GM12878 (cell line): Measurements from ENCODE around the gene GSTCD.

Source experiments
- CEBPB ChIP-seq, 2 experiments: fragments of 150-350 bp in 1 of 2; IDR thresholded peaks; 2 replicates each; pipeline ENCODE4 v1.6.1; 2012 to 2014; ENCODE audit warnings: low read depth in 2 of 2, low read length in 2 of 2, borderline replicate concordance in 1 of 2, inconsistent platforms in 1 of 2
- CREB1 ChIP-seq: IDR thresholded peaks from 2 replicates; pipeline ENCODE4 v1.6.1; 2012; ENCODE audit warnings: low read depth, mild to moderate bottlenecking, inconsistent platforms
- CTCF ChIP-seq, 3 experiments: IDR thresholded peaks in 2 of 3; conservative IDR thresholded peaks in 1 of 3; 2 replicates each; pipeline ENCODE4 v1.5.1; 2011; ENCODE audit warnings: low read depth in 3 of 3, low read length in 3 of 3, mild to moderate bottlenecking in 3 of 3, control low read depth in 2 of 3, moderate library complexity in 2 of 3, inconsistent platforms in 1 of 3, mixed read lengths in 1 of 3; ENCODE audit not compliant: control insufficient read depth in 2 of 3, insufficient read depth in 1 of 3; ENCODE audit errors: extremely low read depth in 1 of 3
- EED ChIP-seq: sonication (generic); IDR thresholded peaks from 2 replicates; pipeline ENCODE4 v1.6.1; 2016; ENCODE audit warnings: antibody characterized with exemption, low read depth
- JUND ChIP-seq: IDR thresholded peaks from 2 replicates; pipeline ENCODE4 v1.6.1; 2012; ENCODE audit warnings: low read depth, mild to moderate bottlenecking, low read length, improper control_type of control experiment, moderate library complexity
- NRF1 ChIP-seq: conservative IDR thresholded peaks from 2 replicates; pipeline ENCODE4 v1.6.1; 2011; ENCODE audit warnings: mild to moderate bottlenecking, low read depth, low read length, improper control_type of control experiment
- TF ChIP-seq, protein P1 (sequence below): IDR thresholded peaks from 2 replicates; pipeline ENCODE4 v1.6.1; 2012; ENCODE audit warnings: low read depth, low read length, improper control_type of control experiment
- TF ChIP-seq, protein P2 (sequence below): IDR thresholded peaks from 2 replicates; pipeline ENCODE4 v1.6.1; 2011; ENCODE audit warnings: borderline replicate concordance, low read depth, mild to moderate bottlenecking, moderate library complexity, mixed read lengths, low read length; ENCODE audit not compliant: insufficient read depth; ENCODE audit errors: extremely low read length

GRCh38 chr4:105815701-105816100 lies 107.1 kb downstream of the GSTCD start:
- no peak for TF ChIP-seq CTCF (IDR thresholded peaks at IDR 0.05 in 2 of 3, conservative IDR thresholded peaks at IDR 0.05 in 1 of 3; ENCODE audit: control insufficient read depth in 2 of 3, extremely low read depth in 1 of 3, insufficient read depth in 1 of 3, low read depth in 3 of 3, low read length in 3 of 3)
- TF ChIP-seq NRF1, result no peak
- TF ChIP-seq, protein P1, sequence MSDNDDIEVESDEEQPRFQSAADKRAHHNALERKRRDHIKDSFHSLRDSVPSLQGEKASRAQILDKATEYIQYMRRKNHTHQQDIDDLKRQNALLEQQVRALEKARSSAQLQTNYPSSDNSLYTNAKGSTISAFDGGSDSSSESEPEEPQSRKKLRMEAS, result no peak
- TF ChIP-seq, protein P2, sequence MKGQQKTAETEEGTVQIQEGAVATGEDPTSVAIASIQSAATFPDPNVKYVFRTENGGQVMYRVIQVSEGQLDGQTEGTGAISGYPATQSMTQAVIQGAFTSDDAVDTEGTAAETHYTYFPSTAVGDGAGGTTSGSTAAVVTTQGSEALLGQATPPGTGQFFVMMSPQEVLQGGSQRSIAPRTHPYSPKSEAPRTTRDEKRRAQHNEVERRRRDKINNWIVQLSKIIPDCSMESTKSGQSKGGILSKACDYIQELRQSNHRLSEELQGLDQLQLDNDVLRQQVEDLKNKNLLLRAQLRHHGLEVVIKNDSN, result no peak
- no peak for TF ChIP-seq JUND
- TF ChIP-seq CREB1, result no peak
- TF ChIP-seq CEBPB (IDR thresholded peaks at IDR 0.05; ENCODE audit: borderline replicate concordance in 1 of 2, low read depth in 2 of 2, low read length in 2 of 2), result no peak
- no peak for TF ChIP-seq EED
